ENCODE measurements around the gene SBNO1.
A peak's percentile ranks its signal among the peaks of the same experiment; 100 is the strongest.
"Not testable (repeated sequence)": the region's sequence is repeated elsewhere in the genome, so short reads cannot be mapped to it uniquely, and the experiment has no call there.

The SBNO1 gene

DNA sequence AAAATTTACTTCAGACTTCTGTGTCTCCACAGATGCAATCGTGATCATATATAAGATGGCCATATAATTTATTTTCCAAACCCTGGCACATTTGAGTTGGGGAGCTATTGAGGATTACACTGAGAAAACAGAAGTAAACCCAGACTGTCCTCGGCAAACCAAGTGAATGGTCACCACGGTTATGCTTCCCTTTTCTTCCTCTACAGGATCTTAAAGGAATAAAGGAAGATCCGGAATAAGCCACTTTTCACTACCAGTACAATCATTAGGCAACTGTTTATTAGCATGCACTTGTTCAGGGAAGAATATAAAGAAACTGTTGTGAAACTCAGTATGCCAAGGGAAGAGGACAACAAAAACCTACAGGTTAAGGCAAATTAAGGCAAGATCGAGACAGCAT is 27.6 kb downstream of the SBNO1 start:
- DNase-seq: no peak

GRCh38 chr12:123336530-123336929 is 28.1 kb downstream of the SBNO1 start:
- DNase-seq: no peak

- no peak for DNase-seq
These were observed 29.2 kb downstream of the SBNO1 start for GRCh38 chr12:123335490-123335889.

DNA sequence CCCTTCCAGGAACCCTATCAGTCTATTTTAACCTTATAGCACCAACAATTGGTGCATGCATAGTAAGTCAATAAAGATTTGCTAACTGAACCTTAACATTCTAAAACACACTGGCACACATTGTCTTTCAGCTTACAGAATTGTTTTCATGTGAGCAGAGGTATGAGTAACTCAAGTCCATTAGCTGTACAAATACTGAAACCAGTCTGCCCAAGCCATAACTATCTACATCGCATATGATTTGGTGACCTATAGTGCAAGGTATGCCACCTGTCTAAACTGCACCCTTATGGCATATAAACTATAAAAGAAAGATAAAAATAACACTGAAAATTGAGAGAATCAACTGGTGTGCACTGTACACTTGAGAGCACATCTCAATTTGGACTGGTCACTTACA is 34.8 kb downstream of the SBNO1 start:
- no peak for DNase-seq

DNA sequence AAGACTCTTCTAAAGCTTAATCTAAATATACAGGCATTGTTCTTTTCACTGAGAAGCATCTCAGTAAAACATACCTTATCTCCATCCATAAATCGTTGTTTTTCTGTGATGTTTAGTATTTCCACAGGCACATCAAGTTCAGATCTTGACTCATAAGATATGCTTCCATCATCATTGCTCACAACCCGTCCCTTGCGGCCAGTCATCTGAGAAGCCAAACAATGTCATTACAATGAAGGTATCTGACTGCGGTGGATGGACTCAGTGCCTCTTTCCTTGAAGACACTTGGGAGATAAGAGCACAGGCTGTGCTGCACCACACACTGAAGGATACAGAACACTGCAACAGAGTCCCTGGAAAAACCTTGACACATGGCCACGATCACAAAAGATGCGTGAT is 44.8 kb downstream of the SBNO1 start:
- DNase-seq: no peak

- no peak for DNase-seq
These were observed 45.4 kb downstream of the SBNO1 start for GRCh38 chr12:123319273-123319672.

GRCh38 chr12:123313046-123313445 is 51.6 kb downstream of the SBNO1 start:
- DNase-seq: not testable (repeated sequence)

DNA sequence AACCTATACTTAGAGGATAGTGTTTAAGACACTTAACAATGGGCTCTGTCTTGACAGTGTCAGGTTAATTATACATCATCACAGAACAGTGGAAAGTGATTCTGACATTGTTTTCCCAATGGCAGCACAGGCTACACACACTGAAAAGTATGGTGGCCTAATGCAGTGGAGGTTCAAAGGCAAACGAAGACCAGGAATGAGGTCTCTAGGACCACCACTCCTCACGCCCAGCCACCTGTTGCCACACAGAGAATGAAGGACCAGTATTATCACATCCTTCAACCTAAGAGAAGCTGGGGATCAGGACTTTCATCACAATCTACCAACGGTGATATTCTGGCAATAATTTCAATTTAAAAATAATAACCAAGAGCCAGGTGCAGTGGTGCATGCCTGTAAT is 58.4 kb downstream of the SBNO1 start:
- no peak for DNase-seq

GRCh38 chr12:123305136-123305535 is 59.5 kb downstream of the SBNO1 start:
- DNase-seq: no peak

GRCh38 chr12:123293178-123293760 is 71.4 kb downstream of the SBNO1 start:
- DNase-seq: no peak

DNA sequence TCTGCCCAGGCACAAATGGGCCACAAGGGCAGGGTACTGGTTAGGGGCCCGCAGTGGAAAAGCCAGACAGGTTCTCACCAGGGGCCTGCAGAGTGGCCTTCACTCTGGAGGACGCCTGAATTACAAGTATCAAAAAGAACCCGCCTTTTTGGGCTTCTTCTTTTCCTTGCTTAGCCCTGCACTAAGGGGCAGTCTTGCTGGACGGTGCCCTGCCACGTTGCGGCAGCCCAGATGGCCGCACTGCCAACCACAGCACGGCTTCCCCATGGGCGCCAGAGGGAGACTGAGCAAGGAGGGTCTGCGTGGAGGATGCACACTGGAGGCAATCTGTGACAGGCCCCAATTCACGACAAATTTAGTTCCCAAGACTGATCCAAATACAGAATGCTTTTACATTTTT is 74.7 kb downstream of the SBNO1 start:
- DNase-seq: no peak

- no peak for DNase-seq
These were observed 75.8 kb downstream of the SBNO1 start for GRCh38 chr12:123288751-123289346.

DNA sequence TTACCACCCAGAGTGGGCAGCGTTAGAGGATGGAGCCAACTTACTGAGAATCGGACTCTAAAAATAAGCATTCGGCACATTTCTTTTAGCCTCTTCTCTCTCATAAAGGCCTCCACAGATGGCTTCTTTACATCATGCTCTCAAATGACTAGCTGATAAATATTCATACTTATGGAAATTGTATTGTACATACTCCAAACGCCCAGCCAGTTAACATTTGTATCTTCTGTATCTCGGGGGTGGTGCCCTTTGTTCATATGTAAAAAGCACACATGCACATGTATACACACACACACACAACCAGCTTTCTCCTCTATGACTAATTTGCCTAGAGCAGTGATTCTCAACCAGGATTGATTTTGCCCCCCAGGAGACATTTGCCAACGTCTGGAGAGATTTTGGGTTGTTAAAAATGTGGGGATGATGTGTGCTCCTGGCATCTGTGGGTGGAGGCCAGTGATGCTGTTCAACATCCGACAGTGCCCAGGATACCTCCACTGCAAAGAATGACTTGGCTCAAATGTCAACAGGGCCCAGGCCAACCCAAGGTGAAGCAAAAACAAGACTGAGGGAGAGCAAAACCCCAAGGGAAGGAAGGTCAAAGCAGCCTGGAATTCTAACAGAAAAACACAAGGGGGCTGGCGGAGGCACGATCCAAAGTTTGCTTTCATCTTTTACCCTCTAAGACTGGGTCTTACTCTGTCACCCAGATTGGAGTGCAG is 77.8 kb downstream of the SBNO1 start:
- DNase-seq: no peak

GRCh38 chr12:123284669-123285068 is 80.0 kb downstream of the SBNO1 start:
- DNase-seq: no peak

- DNase-seq: no peak
These were observed 81.2 kb downstream of the SBNO1 start for GRCh38 chr12:123283461-123283860.

- no peak for DNase-seq
These were observed 82.5 kb downstream of the SBNO1 start for GRCh38 chr12:123282111-123282510.

DNA sequence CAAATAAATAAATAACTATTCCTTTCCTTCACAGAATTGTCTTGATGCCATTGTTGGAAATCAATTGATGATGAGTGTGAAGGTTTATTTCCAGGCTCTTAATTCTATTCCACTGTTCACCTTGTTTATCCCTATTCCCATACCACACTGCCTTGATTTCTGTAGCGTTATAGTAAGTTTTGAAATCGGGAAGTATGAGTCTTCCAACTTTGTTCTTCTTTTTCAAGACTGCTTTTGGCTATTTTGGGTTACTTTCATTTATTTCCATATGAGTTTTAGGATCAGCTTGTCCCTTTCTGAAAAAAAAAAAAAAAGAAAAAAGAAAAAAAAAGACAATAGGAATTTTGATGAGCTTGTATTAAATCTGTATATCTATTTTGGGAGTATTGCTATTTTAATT is 83.7 kb downstream of the SBNO1 start:
- no peak for DNase-seq

- no peak for DNase-seq
These were observed 86.5 kb downstream of the SBNO1 start for GRCh38 chr12:123278101-123278627.

GRCh38 chr12:123273166-123273565 is 91.5 kb downstream of the SBNO1 start:
- no peak for DNase-seq

DNA sequence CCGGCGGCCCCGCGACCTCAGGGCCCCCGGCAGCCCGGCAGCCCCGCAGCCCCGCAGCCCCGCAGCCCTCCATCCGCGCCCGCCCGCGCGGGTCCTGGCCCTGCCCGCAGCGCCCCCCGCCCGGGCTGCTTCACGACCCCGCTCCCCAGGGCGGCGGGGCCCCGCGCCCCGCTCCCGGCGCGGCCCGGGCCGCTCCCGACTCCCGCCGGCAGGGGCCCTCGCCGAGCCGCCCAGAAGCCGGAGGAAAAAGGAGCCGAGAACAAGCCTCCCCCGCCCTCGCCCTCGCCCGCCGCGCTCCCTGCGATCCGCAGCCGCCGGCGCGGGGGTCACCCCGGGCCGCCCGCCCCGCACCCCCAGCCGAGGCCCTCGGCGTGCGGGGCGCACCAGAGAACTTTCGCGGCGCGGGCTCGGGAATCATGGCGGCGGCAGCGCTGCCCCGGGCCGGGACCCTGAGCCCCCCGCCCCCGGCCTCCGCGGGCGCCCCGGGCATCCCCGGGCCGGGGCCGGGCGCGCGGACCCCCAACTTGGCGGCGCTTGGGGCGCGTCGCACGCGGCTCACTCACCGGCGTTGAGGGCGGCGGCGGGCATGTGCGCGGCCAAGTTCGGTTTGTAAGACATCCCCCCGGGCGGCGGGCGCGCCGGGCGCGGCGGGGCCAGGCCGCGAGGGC is 93.5 kb downstream of the SBNO1 start:
- peak; percentile 9 for DNase-seq

DNA sequence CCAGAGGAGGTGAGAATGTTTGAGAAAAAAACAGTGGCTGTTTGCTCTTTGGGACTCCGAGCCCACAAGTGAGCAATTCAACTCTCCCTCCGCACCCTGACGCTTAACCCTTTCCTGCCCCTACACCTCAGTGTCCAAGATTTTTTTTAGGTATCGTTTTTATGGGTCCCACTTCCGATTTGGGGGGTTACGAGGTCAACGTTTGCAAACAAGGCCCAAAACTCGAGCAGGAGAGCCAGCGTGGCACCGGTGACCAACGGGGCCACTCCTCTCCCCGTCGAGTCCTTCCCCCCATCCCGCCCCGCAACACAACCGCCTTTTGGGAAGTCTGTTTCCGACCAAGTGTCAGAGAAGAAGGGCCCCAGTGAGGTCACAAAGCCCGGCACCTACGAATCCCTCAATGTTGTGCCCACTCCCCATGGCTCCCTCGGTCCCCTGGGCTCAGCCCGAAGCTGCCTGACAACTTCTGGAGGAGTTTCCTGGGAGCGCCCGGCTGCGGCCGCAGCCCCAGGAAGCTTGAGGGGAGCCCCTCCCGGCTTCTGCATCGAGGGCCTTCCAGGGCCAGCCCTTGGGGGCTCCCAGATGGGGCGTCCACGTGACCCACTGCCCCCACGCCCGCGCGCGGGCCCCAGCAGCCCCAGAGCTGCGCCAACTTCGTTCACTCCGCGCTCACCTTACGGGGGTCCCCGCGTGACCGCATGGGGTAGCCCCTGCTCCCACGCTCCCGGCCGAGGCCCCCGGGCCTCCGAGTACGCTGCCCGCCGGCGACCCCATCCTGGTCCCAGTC is 94.2 kb downstream of the SBNO1 start:
- DNase-seq: peak; percentile 34

DNA sequence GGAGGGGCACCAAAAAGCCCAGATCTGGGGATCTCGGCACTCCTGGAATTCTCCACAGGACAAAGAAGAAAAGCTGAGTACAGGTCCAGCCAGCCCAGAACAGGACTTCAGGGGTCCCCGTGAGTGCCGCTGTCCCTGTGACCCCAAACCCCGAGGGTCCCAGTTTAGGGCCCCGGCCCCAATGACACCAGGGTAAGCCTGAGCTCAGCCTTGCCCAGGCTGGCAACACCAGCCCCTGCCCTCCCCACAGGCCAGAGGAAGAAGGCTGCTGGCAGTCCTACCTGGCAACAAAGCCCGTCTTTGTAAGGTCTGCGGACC is 94.8 kb downstream of the SBNO1 start:
- no peak for DNase-seq

DNA sequence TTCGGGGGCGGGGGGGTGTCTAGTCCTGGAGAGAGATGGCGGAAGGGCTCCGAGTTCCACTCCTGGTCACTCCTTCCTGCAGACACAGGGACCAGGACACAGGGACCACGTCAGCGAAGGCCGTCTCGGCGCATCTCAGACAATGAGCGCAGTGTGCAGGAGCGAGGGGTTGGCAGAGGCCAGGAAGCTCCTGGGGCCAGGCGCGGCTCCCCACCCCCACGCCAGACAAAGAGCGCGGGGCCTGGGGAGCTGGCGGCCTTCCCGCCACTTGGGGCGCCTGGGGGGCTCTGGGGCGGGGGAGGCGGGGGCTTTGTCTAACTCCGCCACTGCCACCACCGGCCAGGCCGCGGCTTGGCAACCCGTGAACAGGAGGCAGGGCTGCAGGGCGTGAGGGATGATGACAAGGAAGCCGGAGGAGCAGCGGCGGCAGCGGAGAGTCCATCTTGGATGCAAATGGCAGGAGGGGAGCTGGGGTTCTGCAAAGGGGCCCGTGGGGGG is 95.2 kb downstream of the SBNO1 start:
- DNase-seq: peak; percentile 85

All from DMS79 treated with DMSO at 0.1 percent for 48 hours (cell line).